Camera-type eye (tissue), 1 donor: ENCODE data around the gene OR4F3. TPM values are rescaled to one million over a fixed set of nuclear protein-coding genes. Genes with fewer than 3 reads are reported as not detected.

Experiments
- total RNA-seq: library from RNA; depleted of rRNA; stranded (reverse); fragments of >200 nt; gene quantifications from one replicate; pipeline ENCODE4 v1.2.3, GENCODE V29; 2014

OR4F3 gene
- total RNA-seq, result not detected

GRCh38 chr5:181366968-181367367 is at the start of gene OR4F3:
Gene OR4F3 (plus strand): TSS chr5:181367268.

Other genes with a start within 250 kb of the OR4F3 start
- gene OR2V1, start 236.1 kb upstream of the OR4F3 start, total RNA-seq, result not detected
- gene OR2V2, start 219.7 kb upstream of the OR4F3 start, total RNA-seq, result not detected
- gene TRIM7, start 162.1 kb upstream of the OR4F3 start, total RNA-seq, result 1.1 TPM
- 20.4 TPM for gene TRIM41, start 144.0 kb upstream of the OR4F3 start, total RNA-seq
- gene RACK1, start 123.4 kb upstream of the OR4F3 start, total RNA-seq, result 1,862 TPM
- 26.1 TPM for gene TRIM52, start 106.1 kb upstream of the OR4F3 start, total RNA-seq